ENCODE measurements around the gene OXGR1.

OXGR1 gene

GRCh38 chr13:96958286-96958891, 35.9 kb downstream of the OXGR1 start:
- DNase-seq = no peak

GRCh38 chr13:96952595-96952994, 41.7 kb downstream of the OXGR1 start:
- DNase-seq = no peak

GRCh38 chr13:96948127-96948526, 46.1 kb downstream of the OXGR1 start:
- DNase-seq = no peak

GRCh38 chr13:96947343-96947910, 46.8 kb downstream of the OXGR1 start:
- DNase-seq = no peak

- no peak for DNase-seq
Observed at GRCh38 chr13:96946709-96947311, 47.5 kb downstream of the OXGR1 start.

- DNase-seq = no peak
Observed at GRCh38 chr13:96940961-96941360, 53.3 kb downstream of the OXGR1 start.

GRCh38 chr13:96935901-96936300, 58.4 kb downstream of the OXGR1 start:
- no peak for DNase-seq

Measured in T-helper 1 cell (primary cell).